ENCODE data around the gene SMC1B.

Gene SMC1B, protein sequence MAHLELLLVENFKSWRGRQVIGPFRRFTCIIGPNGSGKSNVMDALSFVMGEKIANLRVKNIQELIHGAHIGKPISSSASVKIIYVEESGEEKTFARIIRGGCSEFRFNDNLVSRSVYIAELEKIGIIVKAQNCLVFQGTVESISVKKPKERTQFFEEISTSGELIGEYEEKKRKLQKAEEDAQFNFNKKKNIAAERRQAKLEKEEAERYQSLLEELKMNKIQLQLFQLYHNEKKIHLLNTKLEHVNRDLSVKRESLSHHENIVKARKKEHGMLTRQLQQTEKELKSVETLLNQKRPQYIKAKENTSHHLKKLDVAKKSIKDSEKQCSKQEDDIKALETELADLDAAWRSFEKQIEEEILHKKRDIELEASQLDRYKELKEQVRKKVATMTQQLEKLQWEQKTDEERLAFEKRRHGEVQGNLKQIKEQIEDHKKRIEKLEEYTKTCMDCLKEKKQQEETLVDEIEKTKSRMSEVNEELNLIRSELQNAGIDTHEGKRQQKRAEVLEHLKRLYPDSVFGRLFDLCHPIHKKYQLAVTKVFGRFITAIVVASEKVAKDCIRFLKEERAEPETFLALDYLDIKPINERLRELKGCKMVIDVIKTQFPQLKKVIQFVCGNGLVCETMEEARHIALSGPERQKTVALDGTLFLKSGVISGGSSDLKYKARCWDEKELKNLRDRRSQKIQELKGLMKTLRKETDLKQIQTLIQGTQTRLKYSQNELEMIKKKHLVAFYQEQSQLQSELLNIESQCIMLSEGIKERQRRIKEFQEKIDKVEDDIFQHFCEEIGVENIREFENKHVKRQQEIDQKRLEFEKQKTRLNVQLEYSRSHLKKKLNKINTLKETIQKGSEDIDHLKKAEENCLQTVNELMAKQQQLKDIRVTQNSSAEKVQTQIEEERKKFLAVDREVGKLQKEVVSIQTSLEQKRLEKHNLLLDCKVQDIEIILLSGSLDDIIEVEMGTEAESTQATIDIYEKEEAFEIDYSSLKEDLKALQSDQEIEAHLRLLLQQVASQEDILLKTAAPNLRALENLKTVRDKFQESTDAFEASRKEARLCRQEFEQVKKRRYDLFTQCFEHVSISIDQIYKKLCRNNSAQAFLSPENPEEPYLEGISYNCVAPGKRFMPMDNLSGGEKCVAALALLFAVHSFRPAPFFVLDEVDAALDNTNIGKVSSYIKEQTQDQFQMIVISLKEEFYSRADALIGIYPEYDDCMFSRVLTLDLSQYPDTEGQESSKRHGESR

GRCh38 chr22:45413368-45414211 lies at the start of gene SMC1B, which contains the start of gene RIBC2:
Gene SMC1B (minus strand): TSS chr22:45413599. CDS start chr22:45413567, 32 bp downstream.
Gene RIBC2 (plus strand): TSS chr22:45413693. CDS start chr22:45413887, 194 bp downstream.
- DNase-seq (ENCODE audit: extremely low read depth, low read depth): peak; percentile 56
- TF ChIP-seq, protein P1, sequence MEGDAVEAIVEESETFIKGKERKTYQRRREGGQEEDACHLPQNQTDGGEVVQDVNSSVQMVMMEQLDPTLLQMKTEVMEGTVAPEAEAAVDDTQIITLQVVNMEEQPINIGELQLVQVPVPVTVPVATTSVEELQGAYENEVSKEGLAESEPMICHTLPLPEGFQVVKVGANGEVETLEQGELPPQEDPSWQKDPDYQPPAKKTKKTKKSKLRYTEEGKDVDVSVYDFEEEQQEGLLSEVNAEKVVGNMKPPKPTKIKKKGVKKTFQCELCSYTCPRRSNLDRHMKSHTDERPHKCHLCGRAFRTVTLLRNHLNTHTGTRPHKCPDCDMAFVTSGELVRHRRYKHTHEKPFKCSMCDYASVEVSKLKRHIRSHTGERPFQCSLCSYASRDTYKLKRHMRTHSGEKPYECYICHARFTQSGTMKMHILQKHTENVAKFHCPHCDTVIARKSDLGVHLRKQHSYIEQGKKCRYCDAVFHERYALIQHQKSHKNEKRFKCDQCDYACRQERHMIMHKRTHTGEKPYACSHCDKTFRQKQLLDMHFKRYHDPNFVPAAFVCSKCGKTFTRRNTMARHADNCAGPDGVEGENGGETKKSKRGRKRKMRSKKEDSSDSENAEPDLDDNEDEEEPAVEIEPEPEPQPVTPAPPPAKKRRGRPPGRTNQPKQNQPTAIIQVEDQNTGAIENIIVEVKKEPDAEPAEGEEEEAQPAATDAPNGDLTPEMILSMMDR (IDR thresholded peaks at IDR 0.05; ENCODE audit: low read depth, low read length, missing control alignments): no peak
- peak within 1 kb of the TSS; percentile 36 for H3K4me3 ChIP-seq (replicated peaks; ENCODE audit: low read depth, low read length)

- no peak overlapping the region for H3K4me3 ChIP-seq (replicated peaks; ENCODE audit: low read depth, low read length)
- DNase-seq (ENCODE audit: extremely low read depth, low read depth): no peak
- TF ChIP-seq, protein P1 (IDR thresholded peaks at IDR 0.05; ENCODE audit: low read depth, low read length, missing control alignments): no peak
Observed at GRCh38 chr22:45462034-45462655, 48.7 kb upstream of the SMC1B start.

GRCh38 chr22:45460288-45461109 lies 47.1 kb upstream of the SMC1B start:
- no peak overlapping the region for H3K4me3 ChIP-seq (replicated peaks; ENCODE audit: low read depth, low read length)
- DNase-seq (ENCODE audit: extremely low read depth, low read depth): no peak
- TF ChIP-seq, protein P1 (IDR thresholded peaks at IDR 0.05; ENCODE audit: low read depth, low read length, missing control alignments): no peak

GRCh38 chr22:45459235-45459634 lies 45.8 kb upstream of the SMC1B start:
- no peak overlapping the region for H3K4me3 ChIP-seq (replicated peaks; ENCODE audit: low read depth, low read length)
- DNase-seq (ENCODE audit: extremely low read depth, low read depth): no peak
- TF ChIP-seq, protein P1 (IDR thresholded peaks at IDR 0.05; ENCODE audit: low read depth, low read length, missing control alignments): no peak

DNA sequence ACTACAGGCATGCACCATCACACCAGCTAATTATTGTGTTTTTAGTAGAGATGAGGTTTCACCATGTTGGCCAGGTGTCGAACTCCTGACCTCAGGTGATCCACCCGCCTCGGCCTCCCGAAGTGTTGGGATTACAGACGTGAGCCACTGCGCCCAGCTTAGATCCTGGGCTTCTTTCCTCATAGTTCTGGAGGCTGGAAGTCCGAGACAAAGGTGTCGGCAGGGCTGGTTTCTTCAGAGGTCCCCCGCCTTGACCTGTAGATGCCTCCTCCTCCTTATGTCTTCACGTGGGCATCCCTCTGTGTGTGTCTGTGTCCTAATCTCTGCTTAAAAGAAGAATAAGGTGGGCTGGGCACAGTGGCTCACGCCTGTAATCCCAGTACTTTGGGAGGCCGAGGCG lies 45.1 kb upstream of the SMC1B start:
- DNase-seq (ENCODE audit: extremely low read depth, low read depth): no peak
- H3K4me3 ChIP-seq (replicated peaks; ENCODE audit: low read depth, low read length): no peak overlapping the region
- TF ChIP-seq, protein P1 (IDR thresholded peaks at IDR 0.05; ENCODE audit: low read depth, low read length, missing control alignments): no peak
